ENCODE measurements around the gene RPS21.

DNA sequence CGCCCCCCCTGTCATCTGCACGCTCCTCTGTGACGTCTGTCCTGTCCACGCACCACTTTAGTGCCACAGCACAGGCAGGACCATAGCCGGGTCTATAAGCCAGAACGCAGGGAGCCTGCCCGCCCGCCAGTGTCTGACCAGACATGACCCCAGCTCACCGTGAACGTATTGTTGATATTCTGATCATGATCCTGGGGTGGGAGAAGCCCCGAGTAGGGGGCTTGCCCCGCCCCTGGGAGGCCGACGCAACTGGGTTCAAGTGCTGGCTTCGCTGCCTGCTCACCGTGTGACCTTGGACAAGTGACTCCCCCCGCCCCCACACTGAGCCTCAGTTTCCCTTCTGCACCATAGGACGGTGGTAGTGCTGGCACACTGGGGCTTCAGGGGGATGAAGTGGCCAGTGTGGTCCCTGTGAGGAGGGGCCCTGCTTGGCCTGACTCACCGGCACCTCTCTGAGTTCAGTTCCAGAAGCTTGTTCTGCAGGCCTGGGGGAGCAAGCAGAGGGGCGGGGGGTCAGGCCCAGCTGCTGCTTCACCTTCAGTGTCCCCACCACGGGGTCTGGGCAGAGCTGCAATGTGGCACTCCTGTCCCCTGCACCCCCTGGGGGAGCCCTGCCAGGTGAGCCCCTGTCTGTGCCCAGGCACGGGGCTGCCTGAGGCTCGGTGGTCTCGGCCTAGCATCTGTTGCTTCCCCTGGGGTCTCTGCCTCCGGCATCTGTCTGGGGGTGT, 31.2 kb downstream of the RPS21 start:
- TF ChIP-seq, protein P1, sequence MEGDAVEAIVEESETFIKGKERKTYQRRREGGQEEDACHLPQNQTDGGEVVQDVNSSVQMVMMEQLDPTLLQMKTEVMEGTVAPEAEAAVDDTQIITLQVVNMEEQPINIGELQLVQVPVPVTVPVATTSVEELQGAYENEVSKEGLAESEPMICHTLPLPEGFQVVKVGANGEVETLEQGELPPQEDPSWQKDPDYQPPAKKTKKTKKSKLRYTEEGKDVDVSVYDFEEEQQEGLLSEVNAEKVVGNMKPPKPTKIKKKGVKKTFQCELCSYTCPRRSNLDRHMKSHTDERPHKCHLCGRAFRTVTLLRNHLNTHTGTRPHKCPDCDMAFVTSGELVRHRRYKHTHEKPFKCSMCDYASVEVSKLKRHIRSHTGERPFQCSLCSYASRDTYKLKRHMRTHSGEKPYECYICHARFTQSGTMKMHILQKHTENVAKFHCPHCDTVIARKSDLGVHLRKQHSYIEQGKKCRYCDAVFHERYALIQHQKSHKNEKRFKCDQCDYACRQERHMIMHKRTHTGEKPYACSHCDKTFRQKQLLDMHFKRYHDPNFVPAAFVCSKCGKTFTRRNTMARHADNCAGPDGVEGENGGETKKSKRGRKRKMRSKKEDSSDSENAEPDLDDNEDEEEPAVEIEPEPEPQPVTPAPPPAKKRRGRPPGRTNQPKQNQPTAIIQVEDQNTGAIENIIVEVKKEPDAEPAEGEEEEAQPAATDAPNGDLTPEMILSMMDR (IDR thresholded peaks at IDR 0.05), result no peak
- no peak for TF ChIP-seq POLR2A (IDR thresholded peaks at IDR 0.05)

All from adrenal gland (tissue), 5 donors.